NB4 (cell line): Measurements from ENCODE around the gene PLCH1.

Experiments used
- CTCF ChIP-seq: IDR thresholded peaks from one replicate; pipeline ENCODE4 v1.5.1; 2012; ENCODE audit warnings: low read depth, low read length
- POLR2A ChIP-seq: IDR thresholded peaks from 2 replicates; pipeline ENCODE4 v1.6.1; 2011; ENCODE audit warnings: mild to moderate bottlenecking; ENCODE audit not compliant: insufficient read length; ENCODE audit errors: extremely low read depth

GRCh38 chr3:155763870-155764463 lies 19.1 kb upstream of the PLCH1 start:
- TF ChIP-seq CTCF, result no peak
- no peak for TF ChIP-seq POLR2A
